Colon (tissue), 2 donors: ENCODE measurements around the gene HEY2.
"Not testable (repeated sequence)": the region's sequence is repeated elsewhere in the genome, so short reads cannot be mapped to it uniquely, and the experiment has no call there.

Source experiments
- FAIRE-seq: peaks from 2 replicates; lab custom pipeline; 2012; peaks lifted over from hg19 to GRCh38; lab: Jason Lieb, UNC
- donor health status: control.
- donor health status: control.

HEY2 gene

GRCh38 chr6:125749173-125749864, at the start of gene HEY2:
HEY2 (plus strand) TSS chr6:125749632; CDS start chr6:125749777, 145 bp downstream.
- no peak for FAIRE-seq

DNA sequence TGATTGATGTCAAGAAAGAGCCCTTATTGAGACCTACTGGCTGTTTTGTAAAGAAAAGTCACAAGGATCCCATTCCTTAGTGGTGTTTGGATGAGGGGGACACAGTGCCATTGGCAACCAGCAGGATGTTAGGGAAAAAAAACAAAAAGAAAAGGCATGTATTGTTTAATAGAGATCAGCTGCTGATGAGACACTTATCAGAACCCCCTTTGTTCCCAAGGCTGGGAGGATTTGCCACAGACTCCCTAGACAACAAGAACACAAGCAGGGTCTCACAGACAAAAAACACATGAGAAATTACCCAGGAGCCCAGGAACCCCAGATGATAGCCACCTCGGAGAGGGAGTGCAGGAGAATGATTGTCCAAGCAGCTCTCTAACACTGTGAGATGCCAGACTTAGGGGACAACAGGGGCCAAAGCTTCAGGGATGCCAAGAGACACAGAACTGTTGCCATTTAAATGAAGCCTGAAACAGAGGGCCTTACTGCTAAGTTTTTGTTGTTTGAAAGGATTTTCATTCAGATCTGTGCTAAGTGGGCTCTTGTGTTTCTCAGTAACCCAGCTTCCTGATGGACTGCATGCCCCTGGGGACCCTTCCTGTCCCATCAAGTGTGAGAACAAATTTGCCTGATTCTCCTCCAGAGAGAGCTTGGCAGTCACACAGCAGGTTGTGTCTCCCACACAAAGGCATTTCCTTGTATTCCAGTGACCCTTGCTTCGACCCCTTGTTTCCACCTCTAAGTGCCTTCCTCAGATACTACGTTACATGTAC, 48.7 kb upstream of the HEY2 start:
- FAIRE-seq = no peak

GRCh38 chr6:125701354-125701668, 48.1 kb upstream of the HEY2 start:
- no peak for FAIRE-seq

DNA sequence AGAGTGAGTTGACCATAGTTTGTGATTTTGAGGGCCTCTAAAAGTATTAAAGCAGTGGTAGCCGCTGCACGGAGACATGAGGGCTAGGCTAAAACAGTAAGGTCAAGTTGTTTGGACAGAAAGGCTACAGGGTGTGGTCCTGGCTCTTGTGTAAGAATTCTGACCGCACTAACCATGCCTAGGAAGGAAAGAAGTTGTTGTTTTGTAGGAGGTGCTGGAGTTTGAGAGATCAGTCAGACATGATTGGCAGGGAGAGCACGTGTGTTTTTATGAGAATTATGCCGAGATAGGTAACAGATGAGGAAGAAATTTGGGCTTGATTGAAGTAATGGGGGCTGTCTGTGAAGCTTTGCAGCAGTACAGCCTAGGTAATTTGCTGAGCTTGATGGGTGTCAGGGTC, 45.5 kb upstream of the HEY2 start:
- not testable (repeated sequence) for FAIRE-seq

GRCh38 chr6:125707615-125708243, 41.7 kb upstream of the HEY2 start:
- no peak for FAIRE-seq

DNA sequence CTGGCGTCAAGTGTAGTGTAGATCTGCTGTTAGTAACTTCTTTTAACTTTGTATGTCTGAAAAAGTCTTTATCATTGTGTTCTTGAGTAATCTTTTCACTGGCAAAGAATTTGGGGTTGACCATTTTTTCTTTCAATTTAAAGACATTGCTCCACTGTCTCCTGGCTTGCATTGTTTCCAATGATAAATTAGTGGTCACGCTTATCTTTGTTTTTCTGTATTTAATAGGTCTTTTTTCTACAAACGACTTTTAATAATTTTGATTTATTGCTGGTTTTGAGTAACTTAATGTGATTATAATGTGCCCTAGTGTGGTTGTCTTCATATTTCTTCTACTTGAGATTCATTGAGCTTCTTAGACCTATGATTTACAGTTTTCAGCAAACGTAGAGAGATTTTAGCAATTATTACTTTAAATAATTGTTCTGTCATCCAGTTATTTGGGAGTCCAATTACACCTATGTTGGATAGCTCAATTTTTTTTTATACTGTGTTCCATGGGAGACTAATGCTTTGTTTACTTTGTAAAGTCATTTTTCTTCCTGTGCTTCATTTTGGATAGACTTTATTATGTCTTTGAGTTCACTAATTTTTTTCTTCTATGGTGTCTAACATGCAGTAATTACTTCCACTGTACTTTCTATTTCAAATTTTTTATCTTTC, 38.3 kb upstream of the HEY2 start:
- FAIRE-seq = no peak

GRCh38 chr6:125714441-125715090, 34.9 kb upstream of the HEY2 start:
- FAIRE-seq = no peak

GRCh38 chr6:125717120-125717731, 32.2 kb upstream of the HEY2 start:
- no peak for FAIRE-seq

DNA sequence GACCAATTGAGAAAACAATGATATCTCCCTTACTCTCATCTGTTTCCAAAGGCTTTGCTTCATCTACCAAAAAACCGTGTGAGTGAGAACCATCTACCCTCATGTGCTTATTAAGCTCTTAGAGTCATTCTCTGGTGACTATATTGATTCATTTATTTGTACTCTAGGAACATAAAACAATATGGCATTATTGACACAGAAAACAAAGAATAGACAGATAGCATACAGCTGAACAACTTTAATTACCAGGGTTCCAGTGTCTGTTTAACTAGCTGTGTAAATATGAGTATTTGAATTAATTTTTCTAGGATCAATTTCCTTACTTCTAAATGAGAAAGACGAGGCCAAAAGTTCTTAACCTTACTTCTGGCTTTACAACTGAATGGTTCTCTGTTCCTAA, 31.3 kb upstream of the HEY2 start:
- FAIRE-seq = no peak

DNA sequence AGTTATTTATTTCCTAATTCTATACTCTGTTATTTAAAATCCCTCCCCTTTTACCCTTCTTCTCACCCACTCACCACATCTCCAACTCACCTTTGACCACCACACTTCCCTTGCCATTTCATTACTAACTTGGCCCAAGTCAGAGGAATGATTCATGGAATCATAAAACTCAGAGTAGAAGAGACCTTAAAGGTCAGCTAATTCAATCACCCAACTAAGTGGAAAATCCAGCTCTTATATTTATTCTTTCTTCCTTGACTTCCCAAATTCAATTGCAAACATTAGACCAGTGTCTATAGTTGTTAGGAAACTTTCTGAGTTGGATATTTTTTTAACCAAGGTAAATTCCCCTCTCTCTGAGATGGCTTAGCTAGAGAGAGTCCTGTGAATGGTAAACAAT, 26.5 kb upstream of the HEY2 start:
- no peak for FAIRE-seq

GRCh38 chr6:125727216-125727615, 22.2 kb upstream of the HEY2 start:
- FAIRE-seq = no peak

DNA sequence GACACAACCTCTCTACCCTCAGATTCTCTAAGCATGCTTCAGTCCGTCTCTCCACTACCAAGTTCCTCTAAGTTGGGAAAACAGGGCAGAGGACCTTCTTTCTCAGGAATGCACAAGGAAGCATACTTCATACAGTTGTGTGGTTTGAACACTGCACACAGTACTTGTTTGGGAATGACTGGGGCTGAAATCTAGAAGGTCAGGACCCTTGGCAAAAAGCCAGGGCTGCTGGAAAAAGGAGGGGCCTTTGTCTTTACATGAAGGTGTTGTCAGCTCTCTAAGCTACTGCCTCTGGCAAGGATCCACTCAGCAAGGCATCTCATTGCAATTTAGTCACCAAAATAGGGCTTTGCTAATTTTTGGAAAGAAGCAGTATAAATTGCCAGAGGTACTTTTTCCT, 20.7 kb upstream of the HEY2 start:
- FAIRE-seq = no peak

- no peak for FAIRE-seq
These were observed 19.4 kb upstream of the HEY2 start for GRCh38 chr6:125729983-125730382.

- no peak for FAIRE-seq
These were observed 17.0 kb upstream of the HEY2 start for GRCh38 chr6:125732398-125732797.

GRCh38 chr6:125733516-125734300, 15.7 kb upstream of the HEY2 start:
- FAIRE-seq = no peak

DNA sequence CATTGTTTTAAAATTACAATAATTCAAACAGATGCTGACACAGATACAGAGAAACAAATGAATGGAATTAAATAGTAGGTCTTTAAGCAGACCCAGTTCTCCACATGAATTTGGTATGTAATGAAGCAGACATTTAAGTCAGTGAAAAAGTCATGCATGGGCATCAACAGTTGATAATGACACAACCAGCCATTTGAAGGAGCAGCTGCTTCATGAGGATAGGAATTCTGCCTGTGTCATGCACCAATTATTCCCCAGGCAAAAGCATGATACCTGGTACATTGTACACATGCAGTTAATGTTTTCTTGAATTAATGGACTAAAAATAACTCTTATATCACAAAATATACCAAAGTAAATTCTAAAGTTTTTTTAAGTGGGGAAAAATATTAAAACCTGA, 11.2 kb upstream of the HEY2 start:
- FAIRE-seq = no peak

DNA sequence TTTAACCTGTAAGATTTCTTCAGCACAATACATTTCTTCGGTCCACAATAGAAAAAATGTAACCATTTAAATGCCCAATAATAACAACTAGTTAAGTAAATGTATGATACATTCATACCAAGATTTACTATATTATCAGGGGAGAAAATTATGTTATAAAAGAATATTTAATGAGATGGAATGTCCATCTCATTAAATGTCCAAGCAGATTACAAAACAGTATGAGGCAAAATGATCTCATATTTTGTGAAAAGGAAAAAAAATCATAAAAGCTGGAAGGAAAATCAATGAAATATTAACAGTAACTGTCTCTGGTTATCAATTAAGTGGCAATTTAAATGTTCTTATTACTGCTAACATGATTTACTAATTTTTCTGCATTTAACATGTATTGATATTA, 10.1 kb upstream of the HEY2 start:
- peak; percentile 5 for FAIRE-seq

DNA sequence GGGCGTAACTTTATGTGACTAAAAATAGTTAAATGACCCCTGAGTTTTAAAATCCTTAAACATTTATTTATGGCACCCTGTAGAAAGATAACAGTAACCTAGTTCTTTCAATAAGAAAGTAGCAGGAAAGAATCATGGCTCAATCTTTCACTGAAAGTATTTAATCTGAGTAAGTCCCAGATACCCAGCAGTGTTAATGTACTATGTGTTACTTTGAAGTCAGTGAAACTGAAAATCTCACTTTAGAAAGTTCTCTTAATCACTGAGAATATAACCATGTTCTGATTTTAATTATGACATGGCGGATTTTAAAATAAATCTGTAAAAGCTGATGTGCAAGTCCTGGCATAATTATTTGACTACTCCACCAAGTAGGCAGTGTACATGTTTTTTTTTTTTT, 8.1 kb upstream of the HEY2 start:
- FAIRE-seq = no peak

DNA sequence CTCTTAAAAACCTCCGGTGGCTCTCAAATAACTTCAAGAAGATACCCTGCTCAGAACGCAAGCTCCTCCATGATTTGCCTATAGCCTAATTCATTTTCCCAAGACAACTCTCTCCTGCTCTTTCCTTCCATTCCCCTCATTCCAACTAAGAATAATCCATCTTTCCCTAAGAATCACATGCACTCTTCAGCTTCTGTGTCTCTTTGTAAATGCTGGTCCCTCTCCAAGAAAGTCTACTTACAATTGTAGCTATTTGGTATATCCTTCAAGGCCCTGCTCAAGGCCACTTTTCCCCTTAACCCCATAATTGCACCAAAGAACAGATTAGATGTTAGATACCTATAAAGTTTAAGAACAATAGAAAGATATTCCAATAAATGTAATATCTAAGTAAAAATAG, 7.4 kb upstream of the HEY2 start:
- FAIRE-seq = no peak

GRCh38 chr6:125742464-125743120, 6.8 kb upstream of the HEY2 start:
- FAIRE-seq = no peak

DNA sequence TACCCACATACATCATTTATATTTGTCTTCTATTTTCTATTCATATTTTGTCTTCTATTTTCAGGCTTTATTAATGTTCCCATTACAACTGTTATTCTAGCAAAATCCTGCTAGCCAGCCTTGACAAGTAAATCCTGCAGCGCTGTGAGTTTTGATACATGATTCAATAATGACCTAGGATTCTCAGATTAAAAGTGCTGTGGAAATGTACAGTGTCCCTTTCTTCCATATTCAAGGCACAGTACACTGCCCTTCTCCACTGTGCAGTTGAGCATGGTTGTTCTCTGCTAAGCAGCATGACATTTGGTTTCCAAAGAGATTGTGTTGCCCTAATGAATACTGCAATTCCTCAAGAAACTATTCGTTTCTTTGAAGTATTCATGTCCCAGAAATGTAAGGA, 5.8 kb upstream of the HEY2 start:
- FAIRE-seq = no peak
